ENCODE measurements around the gene LCLAT1.
"Not testable (repeated sequence)": the region's sequence is repeated elsewhere in the genome, so short reads cannot be mapped to it uniquely, and the experiment has no call there.

LCLAT1 gene

DNA sequence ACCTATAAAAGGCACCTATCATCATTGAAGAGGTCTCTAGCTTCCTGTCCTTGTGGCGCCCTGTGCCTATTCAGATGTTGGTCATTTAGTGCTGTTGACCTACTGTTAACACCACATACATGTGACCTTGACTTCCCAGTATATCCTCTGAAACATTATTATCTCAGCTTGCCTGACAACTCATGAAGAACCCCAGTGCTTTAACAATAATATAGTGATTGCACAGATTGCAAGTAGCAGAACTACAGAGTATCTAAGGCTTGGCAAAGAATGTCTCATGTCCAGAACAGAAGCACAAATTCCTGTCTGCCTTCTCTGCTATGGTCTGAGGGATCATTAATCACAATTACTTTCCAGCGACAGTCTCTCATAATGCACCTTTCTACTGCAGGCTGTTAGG lies 165.3 kb downstream of the LCLAT1 start:
- DNase-seq: no peak

DNA sequence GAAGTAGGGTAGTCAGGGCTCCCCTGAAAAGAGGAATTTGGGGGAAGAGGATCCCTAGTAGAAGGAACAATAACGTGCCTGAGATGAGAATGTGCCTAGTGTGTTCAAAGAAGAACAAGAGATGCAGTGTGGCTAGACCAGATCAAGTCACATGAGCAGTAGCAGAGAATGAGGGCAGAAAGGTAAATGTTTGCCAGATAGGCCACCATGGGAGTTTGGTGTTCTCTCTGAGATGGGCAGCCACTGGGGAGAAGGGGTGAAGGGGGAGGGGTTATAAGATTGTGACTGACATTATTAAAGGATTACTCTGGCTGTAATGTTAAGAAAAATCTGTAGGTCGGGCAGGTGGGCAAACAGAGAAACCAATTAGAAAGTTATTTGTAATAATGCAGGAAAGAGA lies 166.0 kb downstream of the LCLAT1 start:
- no peak for DNase-seq

DNA sequence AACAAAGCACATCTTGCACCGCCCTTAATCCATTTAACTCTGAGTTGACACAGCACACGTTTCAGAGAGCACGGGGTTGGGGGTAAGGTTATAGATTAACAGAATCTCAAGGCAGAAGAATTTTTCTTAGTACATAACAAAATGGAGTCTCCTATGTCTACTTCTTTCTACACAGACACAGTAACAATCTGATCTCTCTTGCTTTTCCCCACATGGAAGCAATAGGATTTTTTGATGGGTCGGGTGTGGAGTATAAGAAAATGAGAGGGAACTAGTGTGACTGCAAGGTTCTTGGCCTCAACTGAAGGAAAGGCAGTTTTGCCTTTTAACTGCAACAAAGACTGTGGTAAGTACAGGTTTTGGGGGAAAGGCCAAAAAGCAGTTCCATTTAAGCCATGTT lies 167.2 kb downstream of the LCLAT1 start:
- DNase-seq: not testable (repeated sequence)

DNA sequence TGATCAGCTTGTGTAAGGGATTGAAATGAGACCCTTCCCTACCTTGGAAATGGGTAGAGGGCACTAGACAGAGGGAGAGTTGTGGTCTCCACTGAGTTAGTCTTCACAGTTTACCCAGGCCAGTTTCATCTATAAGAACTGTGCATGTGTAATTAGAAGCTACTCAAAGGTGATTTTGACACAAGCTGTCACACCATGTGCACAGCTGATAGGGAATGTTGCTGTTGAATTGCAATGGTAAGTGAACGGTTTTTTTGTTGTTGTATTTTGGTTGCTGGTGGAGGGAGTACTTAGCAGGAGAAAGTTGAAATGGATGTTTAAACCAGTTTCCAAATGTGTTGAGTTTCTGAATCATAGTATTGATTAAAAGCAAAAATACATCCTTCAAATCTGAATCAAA lies 168.9 kb downstream of the LCLAT1 start:
- no peak for DNase-seq

DNA sequence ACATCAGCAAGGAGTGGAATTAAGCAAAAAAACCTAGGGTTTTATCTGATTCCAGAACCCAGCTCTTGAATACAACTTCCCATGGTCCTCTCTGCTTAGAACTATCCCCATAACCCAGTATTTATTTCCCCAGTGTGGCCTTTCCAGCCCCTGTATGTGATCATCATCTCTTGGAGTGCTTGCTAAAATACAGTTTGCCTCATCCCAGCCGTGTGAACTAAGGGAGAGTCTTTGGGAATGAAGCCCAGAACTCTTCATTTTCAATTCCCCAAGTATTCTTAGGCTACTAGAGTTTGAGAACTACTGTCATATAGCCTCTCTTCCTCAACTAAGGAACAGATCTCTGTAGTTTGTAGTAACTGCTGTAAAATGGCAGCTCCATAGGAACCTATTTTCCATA lies 173.1 kb downstream of the LCLAT1 start:
- no peak for DNase-seq

DNA sequence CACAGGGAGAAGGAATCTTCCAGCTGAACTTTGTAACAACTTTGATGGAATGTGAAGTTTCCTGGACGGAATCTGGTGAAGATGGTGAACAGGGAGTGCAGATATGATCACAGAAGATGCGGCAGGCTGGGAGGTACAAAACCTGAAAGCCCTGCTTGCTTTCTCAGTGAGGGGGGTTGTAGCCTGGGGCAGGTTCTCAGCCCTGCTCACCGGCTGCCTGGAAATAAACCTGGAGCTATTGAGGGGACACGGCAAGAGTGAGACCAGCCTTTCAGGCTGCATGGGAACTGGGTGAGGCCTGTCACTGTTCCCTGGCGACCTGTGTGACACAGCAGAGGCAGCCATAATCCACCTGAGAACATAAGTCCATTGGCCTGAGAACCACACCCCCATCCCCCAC lies 174.8 kb downstream of the LCLAT1 start:
- no peak for DNase-seq

DNA sequence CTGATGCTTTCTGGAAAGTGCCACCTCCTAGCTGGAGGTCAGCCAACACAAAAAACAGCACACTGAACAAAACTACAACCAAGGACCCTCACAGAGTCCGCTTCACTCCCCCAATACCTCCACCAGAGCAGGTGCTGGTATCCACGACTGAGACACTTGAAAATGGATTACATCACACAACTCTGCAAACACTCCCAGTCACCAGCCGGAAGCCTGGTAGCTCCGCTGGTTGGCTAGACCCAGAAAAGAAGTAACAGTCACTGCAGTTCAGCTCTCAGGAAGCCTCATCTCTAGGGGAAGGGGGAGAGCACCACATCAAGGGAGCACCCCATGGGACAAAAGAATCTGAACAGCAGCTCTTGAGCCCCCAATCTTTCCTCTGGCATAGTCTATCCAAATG lies 175.4 kb downstream of the LCLAT1 start:
- no peak for DNase-seq

DNA sequence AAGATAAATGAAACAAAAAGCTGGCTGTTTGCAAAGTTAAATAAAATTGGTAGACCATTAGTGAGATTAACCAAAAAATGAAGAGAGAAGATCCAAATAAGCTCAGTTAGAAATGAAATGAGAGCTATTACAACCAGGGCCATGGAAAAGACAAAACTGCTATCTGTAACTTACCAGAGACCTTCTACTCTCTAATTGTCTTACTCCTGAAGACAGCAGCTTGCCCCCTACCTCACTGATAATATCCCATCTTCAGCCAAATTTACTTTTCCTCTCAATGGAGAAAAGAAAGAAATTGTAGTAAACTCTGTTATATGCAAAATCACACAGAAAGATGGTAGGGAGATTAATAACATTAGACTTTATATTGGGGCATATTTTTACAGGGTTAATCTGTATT lies 178.2 kb downstream of the LCLAT1 start:
- no peak for DNase-seq

DNA sequence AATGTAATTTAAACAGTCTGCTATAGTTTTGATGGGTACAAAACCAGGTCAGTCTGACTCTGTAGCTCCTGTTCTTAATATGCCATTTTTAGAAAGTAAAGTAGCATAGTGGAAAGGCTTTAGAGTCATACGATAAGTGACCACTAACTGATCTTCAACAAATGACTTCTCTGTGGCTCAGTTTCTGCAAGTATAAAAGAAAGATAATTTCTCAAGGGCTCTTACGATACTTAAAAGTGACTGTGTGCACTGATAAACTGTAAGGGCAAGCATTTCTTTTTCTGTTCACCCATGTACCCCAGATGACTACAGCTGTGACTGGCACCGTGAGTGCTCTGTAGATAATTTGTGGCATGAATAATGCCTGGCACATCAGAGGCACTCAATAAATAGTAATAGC lies 178.7 kb downstream of the LCLAT1 start:
- DNase-seq: no peak

DNA sequence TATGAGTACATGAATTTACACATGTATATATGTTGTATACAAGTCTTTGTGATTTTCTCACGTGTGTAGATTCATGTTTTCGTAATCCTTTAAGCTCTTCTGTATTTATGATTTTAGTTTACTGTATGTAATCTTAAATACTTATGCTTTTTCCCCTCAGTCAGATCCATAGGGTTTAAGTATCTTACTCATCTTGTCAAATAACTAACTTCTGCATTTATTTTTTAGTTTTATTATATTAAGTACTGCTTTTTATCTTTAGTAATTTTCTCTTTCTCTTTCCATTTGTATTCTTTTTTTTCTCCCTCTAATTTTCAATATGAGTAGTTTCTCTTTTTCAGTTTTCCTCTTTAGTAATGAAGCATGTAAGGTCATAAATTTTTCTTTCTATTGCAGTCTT lies 179.4 kb downstream of the LCLAT1 start:
- no peak for DNase-seq

DNA sequence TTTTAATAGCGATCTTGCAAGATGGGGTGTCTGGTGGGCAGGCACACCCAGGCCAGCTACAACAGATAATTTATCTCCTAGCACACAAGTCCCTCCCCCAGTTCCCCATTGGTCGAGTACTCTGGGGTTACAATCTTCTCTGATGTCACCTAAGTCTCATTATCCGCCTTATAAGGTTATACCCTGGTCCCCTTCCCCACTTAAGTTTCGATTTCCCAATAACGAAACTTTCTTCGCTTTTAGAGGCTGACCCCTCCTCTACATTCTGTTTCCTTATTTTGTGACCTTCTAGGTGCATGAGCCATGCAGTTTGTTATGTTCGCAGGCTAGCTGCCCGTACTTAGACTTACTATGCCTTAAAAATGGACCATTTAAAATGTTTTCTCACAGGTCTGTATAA lies 180.1 kb downstream of the LCLAT1 start:
- no peak for DNase-seq

DNA sequence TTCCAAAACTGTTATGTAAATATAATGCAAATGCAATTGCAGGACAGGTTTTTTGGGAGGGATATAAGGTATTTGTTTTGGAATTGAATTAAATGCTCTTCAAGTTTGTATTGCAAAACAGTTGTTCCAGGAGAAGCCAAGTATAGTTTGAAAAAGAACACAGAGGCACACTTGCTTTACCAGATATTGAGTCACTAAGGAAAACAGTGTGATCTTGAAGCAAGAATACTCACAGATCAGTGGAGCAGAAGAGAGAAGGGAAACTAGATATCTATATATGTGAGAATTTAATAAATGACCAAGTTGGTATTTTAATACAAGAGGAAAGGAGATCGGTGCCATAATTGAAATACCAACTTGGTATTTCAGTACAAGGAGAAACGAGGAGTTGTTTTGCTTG lies 181.3 kb downstream of the LCLAT1 start:
- no peak for DNase-seq

DNA sequence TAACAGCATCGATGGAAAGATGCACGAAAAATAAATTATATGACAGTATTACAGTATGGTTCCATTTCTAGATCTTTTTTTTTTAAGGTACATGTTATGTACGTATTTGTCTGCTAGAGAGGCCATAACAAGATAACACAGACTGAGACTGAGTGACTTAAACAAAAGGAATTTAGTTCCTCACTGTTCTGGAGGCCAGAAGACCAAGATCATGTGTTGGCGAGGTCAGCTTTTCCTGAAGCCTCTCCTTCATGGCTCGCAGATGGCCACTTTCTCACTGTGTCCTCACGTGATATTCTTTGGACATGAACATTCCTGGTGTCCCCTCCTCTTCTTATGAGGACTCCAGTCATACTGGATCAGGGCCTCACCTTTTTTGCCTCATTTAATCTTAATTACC lies 182.8 kb downstream of the LCLAT1 start:
- DNase-seq: no peak

DNA sequence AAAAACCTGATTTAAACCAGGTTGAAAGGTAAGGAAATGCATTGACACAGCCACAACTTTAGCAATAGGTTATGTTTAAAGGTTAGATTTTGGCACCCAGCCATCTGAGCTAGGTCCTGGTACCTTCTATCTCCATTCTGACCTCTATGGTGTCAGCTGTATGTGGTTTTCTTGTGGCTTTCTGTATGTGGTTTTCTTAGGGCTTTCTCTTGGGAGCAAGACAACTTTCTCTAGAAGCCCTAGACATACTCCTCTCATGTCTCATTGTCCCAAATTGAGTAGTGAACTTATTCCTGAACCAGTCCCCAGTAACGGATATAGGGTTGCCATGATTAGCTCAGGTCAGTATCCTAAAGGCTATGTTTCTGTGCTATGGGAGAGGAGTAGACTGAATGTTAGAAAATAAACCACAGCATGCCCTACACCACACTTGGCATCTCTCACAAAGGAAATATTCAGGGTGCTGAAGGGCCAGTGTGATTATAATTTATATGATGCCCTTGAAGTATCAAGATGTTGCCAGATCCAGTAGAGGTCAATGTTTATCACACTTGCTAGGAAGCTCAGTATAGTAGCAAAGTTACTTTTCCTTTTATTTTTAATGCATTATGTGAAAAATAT lies 184.1 kb downstream of the LCLAT1 start:
- DNase-seq: no peak

DNA sequence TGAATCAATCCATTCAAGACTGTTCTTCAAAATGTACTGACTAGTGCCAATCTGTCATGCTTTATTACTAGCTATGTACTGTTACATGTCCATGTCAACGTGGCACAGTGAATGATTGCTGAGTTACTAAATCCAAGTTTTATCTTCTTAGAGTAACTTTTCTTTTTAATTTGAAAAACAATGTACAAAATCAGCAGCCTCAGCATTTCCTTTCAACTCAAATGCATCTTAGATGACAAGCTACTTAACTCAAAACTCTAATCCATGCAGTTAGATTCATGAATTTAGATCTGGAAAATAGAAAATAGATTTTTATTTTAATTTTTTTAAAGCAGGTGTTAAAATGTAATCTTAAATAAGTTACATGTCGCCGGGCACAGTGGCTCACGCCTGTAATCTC lies 186.0 kb downstream of the LCLAT1 start:
- no peak for DNase-seq

DNA sequence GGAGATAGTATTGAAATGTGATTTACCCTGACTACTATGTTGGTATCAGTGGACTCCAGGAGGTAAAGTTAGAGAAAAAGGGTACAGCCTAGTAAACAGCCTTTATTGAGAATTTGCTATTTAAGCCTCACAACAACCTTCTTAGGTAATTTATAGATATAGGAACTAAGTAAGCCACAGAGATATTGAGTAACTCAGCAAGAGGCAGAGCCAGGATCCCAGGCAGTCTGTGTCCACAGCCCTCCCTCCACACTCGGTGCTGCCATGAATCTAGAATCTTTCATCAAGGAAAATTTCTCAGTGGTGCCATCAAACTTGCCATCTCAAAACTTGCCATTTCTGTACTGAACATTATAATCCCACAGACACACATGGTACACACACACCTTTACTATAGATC lies 189.3 kb downstream of the LCLAT1 start:
- no peak for DNase-seq

DNA sequence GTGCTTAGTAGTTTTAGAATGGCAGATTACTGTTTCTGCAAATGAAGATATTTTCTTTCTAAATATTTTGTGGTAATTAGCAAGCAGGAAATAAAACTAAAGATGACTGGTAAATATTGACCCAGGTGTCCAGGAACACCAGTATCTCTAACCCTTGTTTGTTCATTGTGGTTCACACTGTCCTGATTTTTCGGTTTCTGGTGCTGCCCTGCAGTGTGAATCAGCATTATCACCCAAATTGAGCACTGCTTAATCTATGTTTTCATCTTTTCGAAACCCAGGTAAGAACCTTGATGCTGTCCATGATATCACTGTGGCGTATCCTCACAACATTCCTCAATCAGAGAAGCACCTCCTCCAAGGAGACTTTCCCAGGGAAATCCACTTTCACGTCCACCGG lies 192.8 kb downstream of the LCLAT1 start:
- no peak for DNase-seq

DNA sequence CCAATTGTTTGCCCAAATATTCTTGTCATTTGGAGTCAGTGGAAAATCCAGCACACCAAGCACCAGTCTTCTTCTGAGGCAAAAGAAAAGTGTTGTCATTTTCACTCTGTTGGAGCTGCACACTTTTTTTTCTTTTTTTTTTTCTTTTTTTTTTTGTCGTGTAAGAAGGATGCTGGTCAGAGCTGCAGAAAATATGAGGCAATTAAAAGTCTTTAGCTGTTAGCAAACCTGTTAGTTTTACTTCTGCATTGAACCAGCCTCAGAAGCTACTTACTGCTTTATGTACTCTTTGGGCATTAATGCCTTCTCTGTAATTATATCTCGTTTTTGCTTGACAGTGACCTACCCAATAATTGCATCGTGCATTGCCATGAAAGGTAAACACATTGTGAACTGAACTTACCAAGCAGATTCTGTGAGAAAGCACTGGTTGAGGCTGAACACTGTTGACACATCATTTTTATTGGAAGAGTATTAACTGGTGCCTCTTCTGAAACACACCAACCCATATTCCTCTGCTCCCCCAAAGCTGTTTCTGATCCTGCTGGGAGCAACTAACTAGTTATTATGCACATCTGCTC lies 194.8 kb downstream of the LCLAT1 start:
- no peak for DNase-seq

DNA sequence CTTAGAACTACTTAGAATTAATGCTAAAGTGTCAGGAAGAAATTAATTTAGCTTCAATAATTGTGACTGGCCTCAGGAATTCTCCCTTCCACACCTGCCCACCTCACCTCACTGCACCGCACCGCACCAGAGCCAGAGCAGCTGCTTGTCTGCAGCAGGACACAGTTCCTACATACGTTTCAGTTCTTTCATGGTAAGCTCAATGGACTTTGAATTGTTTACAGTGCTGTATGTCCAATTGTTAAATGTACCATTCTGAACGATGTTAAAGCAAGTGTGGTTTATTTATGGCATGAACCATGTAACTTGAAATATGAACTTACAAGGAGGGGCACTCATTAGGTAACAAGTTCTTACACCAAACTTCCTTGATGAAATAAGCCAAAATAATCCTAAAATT lies 196.0 kb downstream of the LCLAT1 start:
- not testable (repeated sequence) for DNase-seq

DNA sequence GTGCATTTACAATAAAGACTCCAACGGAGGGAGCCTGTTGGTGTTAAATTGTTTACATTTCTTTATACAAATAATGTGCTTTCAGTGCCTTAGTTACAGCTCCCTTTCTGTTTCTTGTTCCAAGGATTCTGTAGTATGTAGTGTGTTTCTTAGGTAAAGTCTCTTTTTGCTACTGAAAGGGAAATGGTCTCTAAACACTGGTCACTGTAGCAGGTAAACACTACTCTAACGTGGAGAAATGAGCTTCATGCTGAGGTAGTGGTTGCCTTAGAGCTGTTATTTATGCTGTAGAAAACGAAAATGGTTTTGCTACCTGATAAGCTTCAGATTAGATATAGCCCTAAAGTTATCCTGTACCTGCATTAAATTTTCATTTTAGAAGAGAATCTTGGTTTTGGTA lies 196.6 kb downstream of the LCLAT1 start:
- DNase-seq: no peak

DNA sequence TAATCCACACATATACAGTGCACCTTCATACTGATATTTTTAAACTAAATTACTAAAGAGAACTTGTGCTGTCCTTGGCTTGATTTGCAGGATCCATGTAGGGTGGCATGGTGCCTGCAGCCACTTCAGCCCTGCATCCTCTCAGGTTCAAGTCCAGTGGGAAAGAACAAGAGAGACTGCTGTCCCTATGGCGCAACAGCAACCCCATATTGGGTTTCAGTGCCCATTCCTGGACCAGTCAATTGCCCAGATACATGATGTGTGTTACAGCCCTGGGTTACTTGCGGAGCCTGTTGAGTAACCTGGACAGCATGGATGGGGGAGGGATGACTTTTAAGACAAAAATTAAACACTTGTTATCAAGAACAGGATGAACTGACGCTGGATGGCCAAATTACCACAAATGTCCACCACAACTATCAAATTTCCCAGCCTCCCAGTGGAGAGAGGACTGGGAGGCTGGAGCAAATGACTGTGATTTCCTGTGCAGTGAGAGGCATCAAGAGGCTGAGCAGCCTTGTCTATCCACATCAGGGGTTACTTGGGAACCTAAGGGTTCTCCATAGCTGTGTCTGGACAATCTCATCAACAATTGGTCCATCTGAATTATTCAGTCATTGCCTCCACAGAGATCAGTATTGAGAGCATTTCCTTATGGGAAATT lies 198.2 kb downstream of the LCLAT1 start:
- DNase-seq: no peak

DNA sequence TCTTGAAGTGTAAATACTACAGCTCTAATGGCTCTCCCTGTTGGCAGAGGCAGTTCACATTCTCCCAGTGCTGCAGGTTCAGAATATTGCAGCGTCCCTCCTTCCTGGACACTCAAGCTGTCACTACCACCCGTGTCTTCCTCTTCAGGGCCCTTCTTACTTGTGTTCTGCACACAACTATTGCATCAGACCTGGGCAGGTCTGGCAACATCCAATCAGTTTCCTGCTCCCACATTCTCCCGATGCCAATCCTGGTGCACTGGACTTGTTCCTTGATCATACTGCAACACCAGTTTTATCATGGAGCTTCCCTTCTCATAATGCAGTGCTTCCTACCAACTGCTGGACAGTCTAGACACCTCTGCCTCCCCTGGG lies 198.7 kb downstream of the LCLAT1 start:
- no peak for DNase-seq

DNA sequence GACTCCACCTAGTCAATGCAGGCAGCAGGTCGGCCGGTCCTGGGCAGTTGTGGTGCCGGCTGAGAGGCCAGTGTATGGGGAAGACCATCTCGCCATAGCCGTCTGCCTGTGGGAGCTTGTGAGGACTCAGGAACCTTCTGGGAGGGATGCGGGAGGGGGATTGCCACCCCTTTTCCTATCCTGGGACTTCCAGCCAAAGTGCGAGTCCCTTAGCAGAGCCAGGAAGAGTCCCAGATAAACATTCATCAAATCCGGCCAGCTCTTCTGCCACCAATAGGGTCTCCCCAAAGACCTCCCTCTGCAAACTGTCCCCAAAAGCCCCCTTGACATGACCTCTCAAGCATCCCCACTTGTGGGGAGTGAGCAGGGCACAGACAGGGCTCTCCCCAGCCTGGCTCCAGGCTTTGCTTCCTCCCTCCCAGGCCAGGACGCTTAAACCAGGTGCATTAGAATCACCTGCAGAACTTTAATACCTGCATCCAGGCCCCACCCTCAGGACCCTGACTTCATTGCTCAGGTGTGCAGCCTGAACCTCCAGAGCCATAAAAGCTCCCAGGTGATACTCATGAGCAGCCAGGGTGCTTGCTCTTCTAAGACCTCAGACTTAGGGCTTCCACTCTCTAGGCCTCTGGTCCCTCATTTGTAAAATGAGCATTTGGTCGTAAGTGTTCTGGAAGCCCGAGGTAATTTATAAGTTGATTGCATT lies 200.9 kb downstream of the LCLAT1 start:
- no peak for DNase-seq

DNA sequence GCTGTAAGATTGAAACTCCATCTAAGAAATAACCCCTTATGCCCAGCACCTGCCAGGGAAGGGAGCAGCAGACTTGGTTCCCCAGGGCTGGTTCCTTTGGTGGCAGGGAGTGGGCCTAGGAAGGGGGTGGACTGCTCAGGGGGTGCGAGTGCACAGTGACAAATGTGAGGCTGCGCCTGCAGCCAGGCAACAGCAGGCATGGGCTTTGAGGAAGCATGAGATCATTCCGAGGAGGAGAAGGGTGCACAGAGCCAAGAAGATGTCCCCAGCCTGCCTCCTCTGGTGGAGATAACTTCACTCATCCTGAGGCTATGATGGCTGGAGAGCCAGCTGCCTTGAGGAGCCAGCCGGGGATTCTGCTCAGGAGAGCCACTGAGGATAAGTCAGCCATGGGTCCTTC lies 202.2 kb downstream of the LCLAT1 start:
- DNase-seq: no peak
